GM19240 (cell line): Measurements from ENCODE around the gene IGF2BP1.
"Not testable (repeated sequence)": the region's sequence is repeated elsewhere in the genome, so short reads cannot be mapped to it uniquely, and the experiment has no call there.

Experiments
- DNase-seq: peaks from one replicate; pipeline ENCODE4 v3.0.0; 2011; ENCODE audit warnings: low spot score; ENCODE audit not compliant: insufficient read length

The IGF2BP1 gene

DNA sequence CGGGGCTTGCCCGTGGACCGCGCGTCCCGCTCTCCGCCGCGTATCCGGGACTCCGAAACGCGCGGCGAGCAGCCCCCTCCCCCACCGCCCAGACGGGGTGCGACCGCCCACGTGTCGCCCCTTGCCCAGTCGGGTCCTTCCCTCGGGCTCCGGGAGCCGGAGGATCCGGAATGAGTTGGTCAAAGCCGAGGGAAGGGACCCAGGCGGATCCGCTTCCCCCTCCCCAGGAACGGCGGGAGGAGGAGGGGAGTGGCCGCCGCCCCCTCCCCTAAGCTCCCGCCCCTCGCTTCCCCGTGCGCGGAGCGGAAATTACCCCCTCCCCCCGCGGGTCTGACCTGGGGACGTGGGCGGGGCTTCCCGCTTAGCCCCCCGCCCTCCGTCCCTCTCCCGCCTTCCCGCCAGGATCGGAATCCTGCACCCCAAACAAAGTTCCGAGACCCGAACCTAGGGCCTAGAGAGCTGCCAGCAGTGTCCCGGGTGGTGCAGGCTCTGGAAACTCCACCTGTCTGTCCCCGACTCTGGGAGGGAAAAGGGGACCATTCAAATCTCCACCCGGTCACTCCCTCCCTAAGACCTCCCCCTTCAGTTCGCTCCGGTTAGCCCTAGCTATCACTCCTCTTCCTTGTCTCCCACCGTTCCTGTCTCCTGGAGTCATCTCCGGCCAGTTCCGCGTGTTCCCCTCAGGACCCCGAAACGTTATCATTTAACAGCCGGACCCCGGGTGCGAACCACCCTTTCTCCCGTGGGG, 1.0 kb upstream of the IGF2BP1 start:
- DNase-seq = no peak

DNA sequence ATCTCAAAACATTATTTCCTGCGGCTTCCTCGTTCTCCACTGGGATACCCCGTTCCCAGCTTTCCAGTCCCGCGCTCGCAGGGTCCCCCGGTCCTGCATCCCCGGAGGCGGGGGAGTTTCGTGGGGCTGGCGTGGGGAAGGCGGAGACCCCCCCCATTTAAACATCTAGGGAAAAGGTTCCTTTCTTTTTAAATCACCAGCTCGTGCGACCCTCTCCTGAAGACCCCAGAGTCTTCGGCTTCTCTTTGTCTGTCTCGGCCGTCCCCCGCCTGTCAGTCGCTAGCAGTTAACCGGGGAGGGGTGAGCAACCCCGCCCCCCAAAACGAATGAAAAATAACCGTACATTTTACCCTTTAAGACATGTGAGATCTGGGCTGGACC, 473 bp upstream of the IGF2BP1 start:
- DNase-seq = no peak

DNA sequence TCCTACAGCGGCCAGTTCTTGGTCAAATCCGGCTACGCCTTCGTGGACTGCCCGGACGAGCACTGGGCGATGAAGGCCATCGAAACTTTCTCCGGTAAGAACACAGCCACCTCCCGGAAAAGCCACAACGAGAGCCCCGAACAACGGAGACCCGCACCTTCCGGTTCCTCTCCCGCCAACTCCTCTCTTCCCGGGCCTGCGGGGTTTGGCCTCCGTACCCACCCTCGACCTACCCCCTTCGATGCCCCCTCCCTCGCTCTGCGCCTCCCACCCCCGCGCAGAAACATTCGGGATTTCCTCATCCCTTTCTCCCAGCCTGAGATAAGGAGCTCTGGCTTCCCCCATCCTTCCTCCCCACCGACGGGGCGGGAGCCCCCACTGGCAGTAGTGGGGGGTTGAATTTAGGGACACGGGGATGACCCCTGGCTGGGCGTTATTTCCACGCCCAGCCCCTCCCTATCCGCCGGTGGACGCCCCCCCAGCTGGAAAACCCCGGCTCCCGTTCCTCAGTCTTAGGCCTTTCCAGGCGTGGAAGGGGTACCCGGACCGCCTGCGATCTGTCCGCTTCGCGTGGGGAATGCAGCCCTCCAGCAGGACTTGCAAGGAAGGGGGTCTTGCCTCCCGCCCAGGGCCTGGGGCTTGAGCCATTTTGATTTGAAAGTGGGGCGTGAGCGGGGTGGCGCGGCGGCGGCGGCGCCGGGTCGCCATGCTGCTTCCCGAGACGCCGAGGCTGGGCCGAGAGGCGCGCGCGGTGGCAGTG, 822 bp downstream of the IGF2BP1 start:
- DNase-seq = no peak

DNA sequence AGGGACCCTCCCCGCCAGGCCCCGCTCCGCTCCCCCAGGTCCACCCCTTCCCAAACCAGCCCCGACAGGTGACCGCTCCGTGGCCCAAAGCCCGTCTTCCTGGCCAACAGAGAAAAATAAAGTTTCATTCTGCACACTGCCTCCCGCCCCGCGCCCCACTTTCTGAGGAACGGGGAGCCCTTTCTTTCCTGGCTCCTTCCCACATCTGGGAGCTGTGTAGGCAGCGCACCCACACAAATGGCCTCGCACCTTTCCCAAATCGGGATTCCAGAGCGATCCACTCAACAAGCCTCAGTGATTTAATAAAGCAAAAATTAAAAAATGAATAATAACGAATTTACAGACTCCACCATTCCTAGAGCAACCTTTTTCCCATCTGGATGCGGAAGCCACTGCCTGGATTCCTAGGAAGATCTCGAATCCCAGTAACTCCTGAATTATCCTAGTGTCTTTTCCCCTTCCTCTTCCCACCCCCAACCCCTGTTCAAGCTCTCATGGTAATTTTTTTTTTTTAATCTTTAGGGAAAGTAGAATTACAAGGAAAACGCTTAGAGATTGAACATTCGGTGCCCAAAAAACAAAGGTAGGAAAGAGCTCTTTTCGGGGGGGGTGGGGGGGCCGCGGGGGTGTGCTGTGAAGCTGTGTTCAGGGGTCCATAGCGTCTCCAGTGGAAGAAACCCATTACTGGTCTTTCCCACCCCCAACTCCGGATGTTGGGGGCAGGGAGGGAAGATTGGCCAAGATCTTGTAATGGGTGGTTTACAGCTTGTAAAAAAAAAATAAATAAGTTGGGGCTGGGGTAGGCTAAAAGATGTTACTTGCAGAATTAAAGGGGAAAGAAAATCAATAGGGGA, 1.6 kb downstream of the IGF2BP1 start:
- DNase-seq = no peak

DNA sequence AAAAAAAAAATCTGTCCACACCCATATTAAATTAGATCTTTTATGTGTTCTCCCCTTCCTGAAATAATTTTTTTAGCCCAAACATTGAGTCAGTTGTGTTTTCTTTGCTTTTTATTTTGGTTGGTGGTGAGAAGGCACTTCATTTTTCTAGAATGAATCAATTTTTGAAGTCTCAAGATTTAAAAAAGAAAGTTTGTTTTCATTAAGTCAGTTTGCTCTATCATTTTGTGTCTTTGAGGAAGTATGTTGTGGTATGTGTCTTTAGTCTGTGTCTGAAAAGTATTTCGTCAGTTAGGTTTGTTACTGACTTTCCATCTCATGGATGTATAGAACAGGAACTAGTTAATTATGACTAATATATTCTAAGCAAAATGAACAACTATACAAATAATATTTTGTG, 3.8 kb downstream of the IGF2BP1 start:
- no peak for DNase-seq

DNA sequence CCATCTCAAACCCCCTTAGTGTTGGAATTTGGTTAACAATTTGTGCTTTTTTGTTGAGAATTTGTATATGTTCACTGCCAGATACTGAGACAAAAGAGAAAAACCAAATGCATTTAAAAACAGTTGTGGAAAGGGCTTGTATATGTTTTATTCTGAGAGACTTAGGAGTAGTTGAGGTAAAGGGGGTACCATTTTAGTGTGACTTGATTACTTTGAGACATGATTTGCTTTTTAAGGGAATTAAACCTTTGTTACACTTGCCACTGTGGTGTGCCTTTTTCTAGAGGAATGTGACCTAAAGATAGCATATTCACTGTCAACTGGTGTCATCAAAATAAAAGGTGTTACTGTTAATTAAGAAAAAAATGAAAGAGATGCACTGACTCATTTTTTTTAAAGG, 4.5 kb downstream of the IGF2BP1 start:
- DNase-seq = no peak

DNA sequence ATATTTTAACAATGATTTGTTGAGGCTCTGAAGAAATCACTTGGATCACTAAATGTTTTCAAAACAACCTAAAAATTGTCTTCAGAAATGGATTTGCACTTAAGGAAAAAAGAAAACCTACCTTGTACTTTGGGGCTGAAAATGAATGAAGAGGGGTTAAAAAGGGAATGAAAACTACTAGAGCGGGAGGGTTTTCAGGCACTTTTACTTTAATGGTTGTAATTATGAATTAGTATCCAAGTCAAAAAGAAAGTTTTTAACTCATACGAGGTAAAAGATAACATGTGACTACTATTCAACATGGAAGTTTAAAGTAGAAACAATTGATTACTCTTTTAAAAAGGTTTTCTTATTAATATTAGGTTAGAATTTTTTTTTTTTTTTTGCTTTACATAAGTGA, 5.1 kb downstream of the IGF2BP1 start:
- no peak for DNase-seq

DNA sequence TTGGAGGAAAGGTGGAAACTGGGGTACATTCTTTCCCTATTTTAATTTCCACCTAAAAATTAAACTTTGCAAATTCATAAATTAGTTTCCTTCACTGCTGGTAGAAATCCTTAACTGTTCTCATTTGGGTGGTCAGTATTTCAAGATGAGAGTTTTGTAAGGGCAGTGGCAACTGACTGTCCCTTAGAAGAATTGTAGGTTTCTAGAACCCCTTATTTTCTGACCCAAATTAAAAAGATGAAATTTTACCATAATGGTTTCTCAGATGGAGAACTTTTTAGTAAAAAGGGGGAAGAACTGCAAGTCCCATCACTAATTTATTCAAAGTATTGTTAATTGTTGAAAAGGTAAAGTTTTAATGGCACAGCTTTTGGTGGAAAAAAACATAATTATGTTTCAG, 5.6 kb downstream of the IGF2BP1 start:
- no peak for DNase-seq

DNA sequence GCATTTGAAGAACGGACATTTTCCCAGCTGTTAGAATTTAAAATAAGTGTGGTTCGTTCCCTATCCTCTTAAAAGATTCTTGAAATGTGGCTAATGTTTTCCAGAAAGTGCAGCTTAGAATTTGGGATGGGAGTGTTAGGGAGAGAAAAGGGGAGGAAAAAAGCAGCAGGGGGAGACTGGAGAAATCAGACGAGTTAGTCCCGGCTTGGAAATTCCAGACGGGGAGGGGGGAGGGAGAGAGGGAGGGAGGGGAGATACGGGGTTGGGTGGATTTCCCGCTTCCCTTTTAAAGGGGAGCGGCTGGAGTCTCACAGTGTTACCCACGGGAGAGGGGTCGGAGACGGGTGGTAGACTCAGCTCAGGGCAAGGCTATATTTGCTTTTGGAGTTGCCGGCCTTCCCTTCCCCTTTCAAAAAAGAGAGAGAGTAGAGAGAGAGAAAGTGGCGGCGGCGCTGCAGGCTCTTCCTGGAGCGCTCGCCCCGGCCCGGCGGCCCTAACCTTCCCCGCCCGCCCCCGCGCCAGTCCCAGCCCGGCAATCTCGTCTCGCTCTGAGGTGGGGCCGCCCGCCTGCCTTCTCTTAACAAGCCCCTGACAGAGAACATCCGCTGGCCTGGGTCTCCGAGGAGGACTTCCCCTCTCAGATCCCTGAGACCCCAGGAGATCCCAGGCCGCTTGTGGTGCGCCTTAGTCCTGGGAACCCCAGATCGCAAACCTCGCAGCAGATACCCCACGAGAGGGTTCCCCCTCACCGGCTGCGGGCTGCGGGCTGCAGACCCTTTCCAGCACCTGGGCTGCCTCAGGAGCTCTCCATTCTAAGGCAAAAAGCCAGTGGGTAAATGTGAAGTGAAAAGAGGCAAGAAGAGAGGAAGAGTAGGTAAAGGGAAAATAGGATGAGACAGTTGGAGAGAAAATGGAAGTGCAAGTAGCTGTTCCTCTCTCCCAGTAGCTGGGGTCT, 6.6 kb downstream of the IGF2BP1 start:
- no peak for DNase-seq

DNA sequence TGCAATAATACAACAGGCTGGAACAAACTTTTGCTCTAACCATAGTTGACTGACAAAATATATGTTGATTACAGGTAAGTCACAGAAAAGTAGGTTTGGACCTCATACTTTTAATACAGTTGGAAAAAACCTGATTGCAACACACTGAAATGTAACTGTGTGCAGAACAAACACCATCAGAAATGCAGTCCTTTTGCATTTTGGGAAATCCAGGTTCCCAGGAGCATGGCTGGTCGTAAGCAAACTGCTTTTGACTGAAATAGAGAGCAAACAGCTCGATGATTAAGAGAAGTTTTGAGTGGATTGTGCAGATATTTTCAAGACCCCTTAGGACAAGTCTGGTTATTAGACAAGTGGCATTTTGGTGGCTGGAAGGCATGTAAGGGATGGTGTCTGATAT, 8.0 kb downstream of the IGF2BP1 start:
- no peak for DNase-seq

DNA sequence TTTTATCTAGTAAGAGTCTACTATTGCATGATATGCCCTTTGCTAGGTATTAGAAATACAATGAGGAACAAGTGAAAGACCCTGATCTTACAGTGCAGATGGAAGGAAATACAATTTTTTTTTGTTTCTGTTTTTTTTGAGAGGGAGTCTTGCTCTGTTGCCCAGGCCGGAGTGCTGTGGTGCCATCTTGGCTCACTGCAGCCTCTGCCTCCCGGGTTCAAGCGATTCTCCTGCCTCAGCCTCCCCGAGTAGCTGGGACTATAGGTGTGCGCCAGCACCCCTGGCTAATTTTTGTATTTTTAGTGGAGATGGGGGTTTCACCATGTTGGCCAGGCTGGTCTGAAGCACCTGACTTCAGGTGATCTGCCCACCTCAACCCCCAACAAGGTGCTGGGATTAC, 11.7 kb downstream of the IGF2BP1 start:
- not testable (repeated sequence) for DNase-seq

DNA sequence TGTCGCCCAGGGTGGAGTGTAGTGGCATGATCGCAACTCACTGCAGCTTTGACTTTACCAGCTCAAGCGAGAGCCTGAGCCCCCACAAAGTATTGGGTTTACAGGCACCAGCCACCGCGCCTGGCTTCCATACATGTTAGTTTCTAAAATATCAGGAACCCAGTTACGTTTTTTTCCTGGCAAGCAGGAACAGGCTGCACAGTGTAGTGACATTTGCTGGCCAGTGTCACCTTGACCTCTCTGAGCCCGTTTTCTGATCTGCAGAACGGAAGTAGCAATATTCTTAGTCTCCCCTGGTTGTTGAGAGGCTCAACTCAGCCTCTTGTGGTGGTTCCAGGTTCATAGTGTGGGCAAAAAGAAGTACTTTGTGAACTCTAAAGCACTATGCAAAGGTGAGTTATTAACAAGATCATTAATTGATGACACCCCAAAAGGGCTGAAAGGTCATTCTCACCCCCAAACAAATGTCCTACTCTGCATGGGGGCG, 15.6 kb downstream of the IGF2BP1 start:
- no peak for DNase-seq

DNA sequence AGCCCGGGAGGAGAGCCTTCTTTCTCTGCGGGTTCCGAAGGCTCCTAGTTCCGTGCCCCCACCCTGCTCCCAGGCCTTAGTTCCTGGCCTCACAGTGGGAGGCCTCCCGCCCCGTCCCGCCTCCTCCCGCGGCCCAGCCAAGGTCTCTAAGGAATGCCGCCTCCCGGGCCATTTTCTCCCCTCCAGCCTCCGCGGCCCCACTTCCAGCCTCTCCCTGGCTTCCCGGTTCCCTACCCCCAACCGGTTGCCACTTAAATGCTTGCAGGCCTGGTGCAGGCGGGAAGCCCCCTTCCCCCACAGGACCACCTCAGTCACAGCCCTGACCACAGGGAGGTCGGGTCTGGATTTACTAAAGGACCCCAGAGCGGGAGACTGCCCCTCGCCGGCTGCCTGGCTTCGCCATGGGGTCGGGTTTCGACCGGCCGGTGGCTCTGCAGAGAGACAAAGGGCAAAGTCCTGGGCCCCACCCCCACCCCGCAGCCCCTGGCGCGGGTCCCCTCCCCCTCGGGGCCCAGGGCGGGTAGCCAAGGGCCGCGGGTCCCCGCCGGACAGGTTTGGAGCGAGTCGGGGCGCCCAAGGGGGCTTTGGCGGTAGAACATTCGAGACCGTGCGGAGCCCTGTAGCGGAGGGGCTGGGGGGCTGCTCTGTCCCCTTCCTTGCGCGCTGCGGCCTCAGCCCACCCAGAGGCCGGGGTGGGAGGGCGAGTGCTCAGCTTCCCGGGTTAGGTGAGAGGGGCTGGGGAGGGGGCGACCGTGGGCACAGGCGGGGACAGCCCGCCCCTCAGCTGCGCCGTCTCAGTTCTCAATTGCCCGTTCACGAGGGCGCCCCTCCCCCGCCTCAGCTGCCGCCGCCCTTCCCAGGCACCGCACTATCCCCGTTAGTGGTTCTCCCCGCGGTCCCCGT, 16.4 kb downstream of the IGF2BP1 start:
- DNase-seq = no peak

DNA sequence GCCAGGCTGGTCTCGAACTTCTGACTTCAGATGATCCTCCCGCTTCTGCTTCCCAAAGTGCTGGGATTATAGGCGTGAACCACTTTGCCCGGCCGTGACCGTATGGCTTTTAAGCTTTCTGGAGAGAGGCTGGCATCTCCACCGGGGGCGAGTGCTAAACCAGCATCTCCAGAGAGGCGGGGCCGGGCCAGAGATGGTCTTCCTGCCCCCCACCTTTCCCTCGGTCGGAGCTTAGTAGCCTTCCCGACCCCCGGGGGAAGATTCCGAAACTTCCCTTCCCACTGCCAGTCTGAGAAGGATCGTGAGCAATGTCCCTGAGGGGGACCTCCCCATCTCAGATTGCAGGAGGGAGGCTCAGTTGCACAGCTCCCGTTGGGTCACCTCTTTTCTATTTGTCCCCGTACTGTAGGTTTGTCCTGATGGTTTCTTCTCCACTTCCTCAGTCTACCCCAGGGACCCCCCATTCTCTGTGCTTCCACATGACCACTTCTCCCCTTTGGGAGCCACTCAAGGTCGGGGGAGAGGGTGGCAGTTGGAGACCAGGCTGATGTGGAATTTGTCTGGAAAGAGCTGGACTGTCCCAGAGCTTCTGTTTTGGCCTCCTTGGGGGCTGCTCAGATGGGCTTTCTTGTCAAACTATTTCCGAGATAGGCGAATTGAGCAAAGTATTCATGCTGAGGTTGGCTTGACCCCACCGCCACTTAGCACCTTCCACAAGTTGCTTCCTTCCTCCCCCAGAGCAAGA, 18.2 kb downstream of the IGF2BP1 start:
- DNase-seq = no peak

DNA sequence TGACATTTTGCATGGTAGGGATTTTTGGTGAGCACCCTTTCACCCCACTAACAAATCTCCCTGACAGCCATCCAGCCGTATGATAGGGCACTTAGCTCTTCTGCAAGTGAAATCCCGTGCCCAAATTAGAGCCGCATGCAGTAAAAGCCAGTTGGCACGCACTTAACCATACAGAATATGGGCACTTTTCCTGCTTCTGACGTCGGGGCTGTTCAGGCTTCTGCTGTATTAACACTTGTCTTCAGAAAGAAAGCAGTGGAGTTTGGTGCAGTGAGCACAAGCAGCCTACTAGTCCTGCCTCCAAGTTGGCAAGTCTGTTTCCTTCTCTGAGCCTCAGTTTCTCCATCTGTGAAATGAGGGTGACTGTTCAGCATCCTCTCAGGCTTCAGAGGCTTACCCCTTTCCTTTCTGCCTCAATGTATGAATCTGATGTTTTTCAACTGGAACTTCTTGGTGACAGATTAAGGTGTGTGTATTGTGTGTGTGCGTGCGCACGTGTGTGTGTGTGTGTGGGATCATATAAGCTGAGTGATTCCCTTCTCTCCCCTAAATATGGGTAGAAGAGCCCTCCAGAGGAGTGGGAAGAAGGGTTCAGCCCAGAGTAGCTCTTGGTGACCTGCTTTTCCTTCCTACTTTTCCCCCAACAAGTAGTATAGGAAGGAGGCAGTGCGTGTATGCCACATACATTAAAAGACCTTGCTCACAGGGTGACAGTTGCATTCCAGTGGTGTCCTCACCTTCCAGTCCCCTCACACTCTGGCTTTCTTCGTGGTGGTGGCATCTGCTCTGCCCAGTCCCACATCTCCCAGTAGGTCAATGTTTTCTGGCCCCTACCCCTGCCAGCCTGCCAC, 19.0 kb downstream of the IGF2BP1 start:
- DNase-seq = no peak

DNA sequence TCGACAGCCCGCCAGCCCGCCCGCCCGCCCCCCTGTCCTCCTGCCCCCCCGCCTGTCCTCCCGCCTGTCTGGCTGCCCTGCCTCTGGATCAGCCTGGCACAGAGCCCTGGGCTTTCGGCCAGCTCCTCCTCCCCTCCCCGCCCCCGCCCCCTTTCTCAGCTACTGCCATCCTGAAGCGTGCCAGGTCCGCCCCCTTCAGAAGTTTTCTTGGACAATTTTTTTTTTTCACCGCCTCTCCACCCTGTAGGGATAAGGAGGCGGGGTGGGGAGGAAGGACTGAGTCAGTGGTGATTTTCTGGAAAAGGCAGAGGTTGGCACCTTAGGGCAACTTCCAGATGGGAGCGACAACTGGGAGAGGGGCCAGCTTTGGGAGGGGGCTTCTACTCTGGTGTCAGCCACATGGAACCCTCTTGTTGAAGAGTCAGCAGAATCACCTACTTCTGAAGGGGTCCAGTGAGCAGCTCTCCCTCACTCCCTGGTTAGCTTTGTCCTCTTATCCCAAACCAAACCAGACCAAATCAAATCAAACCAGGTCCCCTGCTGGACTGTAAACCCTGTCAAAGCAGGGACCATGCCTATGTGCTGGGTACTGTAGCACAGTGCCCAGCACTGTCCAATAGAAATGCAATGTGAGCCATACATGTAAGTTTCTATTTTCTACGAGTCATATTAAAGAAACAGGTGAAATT, 19.7 kb downstream of the IGF2BP1 start:
- no peak for DNase-seq

DNA sequence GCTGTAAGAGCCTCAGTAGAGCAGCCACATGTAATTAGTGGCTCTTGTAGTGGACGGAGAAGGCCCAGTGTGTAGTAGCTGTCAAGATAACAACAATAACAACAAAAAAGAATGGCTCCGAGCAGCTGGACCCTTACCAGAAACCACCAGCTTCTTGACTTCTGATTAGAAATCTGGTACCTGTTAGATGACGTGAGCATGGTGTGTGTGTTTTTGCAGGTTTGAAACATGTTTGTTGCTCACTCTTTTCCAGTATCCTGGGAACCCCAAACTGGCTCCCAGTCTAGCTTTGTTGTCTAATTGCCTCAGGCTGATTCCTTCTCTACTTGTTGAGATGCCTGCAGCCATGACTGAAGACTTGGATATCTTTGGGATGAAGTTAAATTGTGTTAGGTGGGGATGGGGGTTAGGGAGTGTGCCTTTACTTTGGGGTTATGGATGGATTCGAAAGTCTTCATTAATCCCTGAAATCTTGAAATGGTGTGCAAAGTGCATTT, 21.0 kb downstream of the IGF2BP1 start:
- no peak for DNase-seq
